ENCODE results near the gene SNX33. TPM values are rescaled to one million over a fixed set of nuclear protein-coding genes. Genes with fewer than 3 reads are reported as not detected.

The SNX33 gene
- total RNA-seq, 1 donor from 2014 or later, result 25.6 TPM

GRCh38 chr15:75666823-75667501, 19.2 kb downstream of the SNX33 start:
- Histone ChIP-seq H3K4me1 (ENCODE audit: insufficient read depth, low read length) (peaks cover 42% of the 10 kb centered on the region), H3K4me2 (ENCODE audit: low read length) (peak overlapping the region; percentile 57), H3K9ac (ENCODE audit: low read length) (peak overlapping the region; percentile 82), H3K36me3 (ENCODE audit: insufficient read depth, low read length) (no peaks in the 10 kb centered on the region), H3K9me3 (ENCODE audit: insufficient read depth, low read depth, low read length) (no peaks in the 10 kb centered on the region), H3K79me2 (ENCODE audit: insufficient read depth, low read length) (peaks cover 11% of the 10 kb centered on the region), H3K27me3 (ENCODE audit: insufficient read depth, low read length) (no peaks in the 10 kb centered on the region), H4K20me1 (ENCODE audit: insufficient read depth, low read length) (no peaks in the 10 kb centered on the region), H3K4me3 (ENCODE audit: insufficient read depth, low read depth, low read length) (no peak overlapping the region), H2AFZ (ENCODE audit: low read depth, low read length) (no peak overlapping the region), H3K27ac (ENCODE audit: low read depth, low read length) (peak overlapping the region; percentile 97)
- H3K27me3 Mint-ChIP-seq (ENCODE audit: low read depth, unreplicated experiment), result no peaks in the 10 kb centered on the region
- no peaks in the 10 kb centered on the region for H3K9me3 Mint-ChIP-seq (ENCODE audit: unreplicated experiment)
- no peak overlapping the region for H3K4me3 Mint-ChIP-seq (ENCODE audit: unreplicated experiment)
- FAIRE-seq (peak; percentile 100), DNase-seq (ENCODE audit: low read depth) (peak; percentile 99)
- H3K27ac Mint-ChIP-seq (ENCODE audit: unreplicated experiment), result peak overlapping the region; percentile 98
- H3K36me3 Mint-ChIP-seq (ENCODE audit: low read depth, unreplicated experiment), result peaks cover 8% of the 10 kb centered on the region
- TF ChIP-seq CTCF (IDR thresholded peaks at IDR 0.05; ENCODE audit: insufficient read depth, low read depth, low read length) (no peak), EZH2 (IDR thresholded peaks at IDR 0.05; ENCODE audit: insufficient read depth, low read length) (no peak)
- peaks cover 36% of the 10 kb centered on the region for H3K4me1 Mint-ChIP-seq (ENCODE audit: low read depth, unreplicated experiment)

GRCh38 chr15:75669191-75669878, 21.6 kb downstream of the SNX33 start:
- peaks cover 8% of the 10 kb centered on the region for H3K36me3 Mint-ChIP-seq (ENCODE audit: low read depth, unreplicated experiment)
- H3K27ac ChIP-seq (ENCODE audit: low read depth, low read length), result peak overlapping the region; percentile 52
- H3K27me3 Mint-ChIP-seq (ENCODE audit: low read depth, unreplicated experiment), result no peaks in the 10 kb centered on the region
- no peak overlapping the region for H2AFZ ChIP-seq (ENCODE audit: low read depth, low read length)
- no peaks in the 10 kb centered on the region for H3K36me3 ChIP-seq (ENCODE audit: insufficient read depth, low read length)
- H3K27ac Mint-ChIP-seq (ENCODE audit: unreplicated experiment), result peak overlapping the region; percentile 66
- H3K4me3 ChIP-seq (ENCODE audit: insufficient read depth, low read depth, low read length), result no peak overlapping the region
- H3K4me1 ChIP-seq (ENCODE audit: insufficient read depth, low read length), result peaks cover 66% of the 10 kb centered on the region
- H3K9me3 Mint-ChIP-seq (ENCODE audit: unreplicated experiment), result no peaks in the 10 kb centered on the region
- H3K9ac ChIP-seq (ENCODE audit: low read length), result peak overlapping the region; percentile 30
- TF ChIP-seq CTCF (IDR thresholded peaks at IDR 0.05; ENCODE audit: insufficient read depth, low read depth, low read length) (no peak), EZH2 (IDR thresholded peaks at IDR 0.05; ENCODE audit: insufficient read depth, low read length) (no peak)
- no peaks in the 10 kb centered on the region for H3K9me3 ChIP-seq (ENCODE audit: insufficient read depth, low read depth, low read length)
- DNase-seq (ENCODE audit: low read depth) (peak; percentile 30), FAIRE-seq (no peak)
- H3K4me1 Mint-ChIP-seq (ENCODE audit: low read depth, unreplicated experiment), result peaks cover 46% of the 10 kb centered on the region
- peaks cover 7% of the 10 kb centered on the region for H3K79me2 ChIP-seq (ENCODE audit: insufficient read depth, low read length)
- H3K4me2 ChIP-seq (ENCODE audit: low read length), result peak overlapping the region; percentile 5
- H3K4me3 Mint-ChIP-seq (ENCODE audit: unreplicated experiment), result no peak overlapping the region
- no peaks in the 10 kb centered on the region for H4K20me1 ChIP-seq (ENCODE audit: insufficient read depth, low read length)
- no peaks in the 10 kb centered on the region for H3K27me3 ChIP-seq (ENCODE audit: insufficient read depth, low read length)

GRCh38 chr15:75669879-75670212, 22.1 kb downstream of the SNX33 start:
- H3K36me3 ChIP-seq (ENCODE audit: insufficient read depth, low read length), result no peaks in the 10 kb centered on the region
- Mint-ChIP-seq H3K4me3 (ENCODE audit: unreplicated experiment) (peak overlapping the region; percentile 14), H3K4me1 (ENCODE audit: low read depth, unreplicated experiment) (peaks cover 48% of the 10 kb centered on the region), H3K27ac (ENCODE audit: unreplicated experiment) (peak overlapping the region; percentile 66), H3K27me3 (ENCODE audit: low read depth, unreplicated experiment) (no peaks in the 10 kb centered on the region), H3K36me3 (ENCODE audit: low read depth, unreplicated experiment) (peaks cover 8% of the 10 kb centered on the region), H3K9me3 (ENCODE audit: unreplicated experiment) (no peaks in the 10 kb centered on the region)
- no peak for FAIRE-seq
- H3K4me1 ChIP-seq (ENCODE audit: insufficient read depth, low read length), result peaks cover 71% of the 10 kb centered on the region
- H3K4me3 ChIP-seq (ENCODE audit: insufficient read depth, low read depth, low read length), result no peak overlapping the region
- DNase-seq (ENCODE audit: low read depth), result no peak
- H3K9me3 ChIP-seq (ENCODE audit: insufficient read depth, low read depth, low read length), result no peaks in the 10 kb centered on the region
- peaks cover 7% of the 10 kb centered on the region for H3K79me2 ChIP-seq (ENCODE audit: insufficient read depth, low read length)
- H3K4me2 ChIP-seq (ENCODE audit: low read length), result peak overlapping the region; percentile 5
- H3K27ac ChIP-seq (ENCODE audit: low read depth, low read length), result peak overlapping the region; percentile 52
- no peak overlapping the region for H2AFZ ChIP-seq (ENCODE audit: low read depth, low read length)
- no peaks in the 10 kb centered on the region for H3K27me3 ChIP-seq (ENCODE audit: insufficient read depth, low read length)
- H4K20me1 ChIP-seq (ENCODE audit: insufficient read depth, low read length), result no peaks in the 10 kb centered on the region
- H3K9ac ChIP-seq (ENCODE audit: low read length), result peak overlapping the region; percentile 30
- TF ChIP-seq CTCF (IDR thresholded peaks at IDR 0.05; ENCODE audit: insufficient read depth, low read depth, low read length) (no peak), EZH2 (IDR thresholded peaks at IDR 0.05; ENCODE audit: insufficient read depth, low read length) (no peak)

Measured in astrocyte (in vitro differentiated cells and primary cell).